Left lobe of liver (tissue), 2 donors: Measurements from ENCODE around the gene CDON. TPM values are rescaled to one million over a fixed set of nuclear protein-coding genes. Genes with fewer than 3 reads are reported as not detected.
A peak's percentile ranks its signal among the peaks of the same experiment; 100 is the strongest.
"Not testable (repeated sequence)": the region's sequence is repeated elsewhere in the genome, so short reads cannot be mapped to it uniquely, and the experiment has no call there.

ENCODE experiments used
- ATAC-seq: fragments of 200-7000 bp; cut with Tn5 transposase; one replicate; pipeline ENCODE4 v1.9.1; 2020; ENCODE audit warnings: mild to moderate bottlenecking, moderate library complexity
- DNase-seq: peaks from one replicate; pipeline ENCODE4 v3.0.0-alpha.2; 2020; ENCODE audit warnings: low spot score
- total RNA-seq: library from RNA; stranded (reverse); gene quantifications from one replicate; pipeline ENCODE4 v1.2.1, GENCODE V29; 2021
- donor health status: DM: no; HTN: no; CAD: no; lungs with moderate emphysema.
- donor health status: DM: no; HTN: yes; CAD: no.

The CDON gene
- total RNA-seq, 1 donor from 2014 or later = 5.3 TPM

DNA sequence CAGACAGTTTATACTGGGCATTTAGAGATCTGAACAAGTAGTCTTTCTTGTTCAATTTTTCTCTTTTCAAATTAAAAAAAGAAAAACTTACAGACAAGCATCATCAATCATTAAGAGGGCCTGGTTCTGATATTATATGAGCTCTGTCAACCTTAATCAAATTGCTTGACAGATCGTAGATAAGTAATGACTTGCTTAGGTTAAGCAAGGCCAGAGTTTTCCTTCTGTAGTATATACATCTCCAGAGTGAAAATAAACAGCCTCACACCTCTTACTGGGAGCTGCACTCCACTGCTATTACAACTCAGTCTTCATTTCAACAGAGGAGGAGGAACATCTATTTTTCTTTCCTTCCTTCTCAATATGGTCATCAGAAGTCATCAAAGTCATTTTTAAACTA, 13.5 kb downstream of the CDON start:
- no peak for ATAC-seq
- DNase-seq = no peak

DNA sequence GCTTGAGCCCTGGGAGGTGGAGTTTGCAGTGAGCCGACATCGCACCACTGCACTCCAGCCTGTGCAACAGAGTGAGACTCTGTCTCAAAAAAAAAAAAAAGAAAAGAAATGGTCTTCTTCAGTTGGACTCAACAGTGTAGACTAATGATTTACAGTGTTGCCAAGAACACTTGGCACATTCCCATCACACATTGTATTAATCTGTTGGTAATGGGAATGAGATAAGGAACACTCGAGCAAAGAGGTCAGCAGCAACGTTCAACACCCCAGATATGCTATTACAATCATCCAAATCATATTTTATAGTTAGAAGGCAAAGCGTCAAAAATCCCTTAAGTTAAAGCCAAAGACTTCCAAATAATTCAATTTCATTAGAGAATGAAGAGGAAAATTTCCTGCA, 14.5 kb downstream of the CDON start:
- DNase-seq (no peak), ATAC-seq (no peak)

DNA sequence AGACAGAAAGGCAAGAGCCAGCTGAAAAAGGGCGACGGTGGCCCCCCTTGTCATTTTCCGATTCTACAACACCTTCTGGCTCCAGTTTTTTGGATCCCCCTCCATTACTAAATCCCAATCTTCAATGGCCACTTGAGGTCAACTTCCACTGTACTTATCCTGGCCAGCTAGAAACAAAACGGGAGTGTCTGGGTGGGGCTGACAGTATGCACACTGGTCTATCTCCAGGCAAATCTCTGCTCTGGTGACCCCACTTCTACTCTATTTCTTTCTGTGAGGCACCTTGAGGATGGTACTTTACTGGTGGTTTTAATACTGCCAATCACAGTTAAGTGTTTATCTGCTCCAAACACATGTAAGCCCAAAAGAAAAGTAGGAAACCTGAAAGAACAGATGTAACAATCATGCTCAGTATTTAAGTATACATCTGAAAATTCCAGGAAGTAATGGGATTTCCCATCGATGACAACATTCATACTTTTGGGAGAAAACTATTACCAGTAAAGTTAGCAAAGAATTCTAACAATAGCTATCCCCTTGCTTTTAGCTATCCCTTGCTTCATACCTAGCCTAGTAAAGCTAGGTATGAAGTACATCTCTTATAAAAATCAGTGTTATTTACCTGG, 16.0 kb downstream of the CDON start:
- DNase-seq (no peak), ATAC-seq (no peak)

DNA sequence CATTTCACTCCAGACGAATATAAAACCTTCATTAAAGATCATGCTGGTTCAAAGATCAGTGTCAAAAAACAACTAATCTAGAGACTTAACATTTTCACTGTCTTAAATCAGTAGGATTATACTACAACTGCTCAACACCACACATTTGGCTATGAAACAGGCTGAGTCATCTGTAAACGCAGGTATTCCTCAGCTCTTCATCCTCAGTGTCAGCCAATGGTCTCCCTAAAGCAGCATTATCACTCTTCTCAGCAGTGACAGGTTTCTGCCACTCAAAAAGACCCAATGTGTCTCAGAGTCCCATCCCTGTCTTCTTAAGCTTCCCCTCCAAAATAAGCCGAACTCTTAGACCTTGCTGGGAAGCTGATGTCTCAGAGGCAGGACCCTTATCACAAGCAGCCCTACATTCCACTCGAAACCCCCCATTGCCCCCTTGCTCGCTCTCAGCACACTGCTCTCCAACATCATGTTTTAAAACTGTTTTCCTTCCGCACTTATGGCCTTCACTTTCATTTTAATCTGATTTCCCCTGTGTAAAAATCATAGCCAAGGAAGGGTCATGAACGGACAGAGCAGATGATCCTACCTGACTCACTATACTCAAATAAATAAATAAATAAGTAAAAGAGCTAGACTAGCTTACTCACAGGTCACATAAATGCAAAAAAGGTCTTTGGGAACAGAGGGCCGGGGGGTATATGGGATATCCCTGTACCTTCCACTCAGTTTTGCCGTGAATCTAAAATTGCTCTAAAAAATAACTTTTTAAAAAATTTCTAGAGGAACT, 23.0 kb downstream of the CDON start:
- DNase-seq (no peak), ATAC-seq (no peak)

DNA sequence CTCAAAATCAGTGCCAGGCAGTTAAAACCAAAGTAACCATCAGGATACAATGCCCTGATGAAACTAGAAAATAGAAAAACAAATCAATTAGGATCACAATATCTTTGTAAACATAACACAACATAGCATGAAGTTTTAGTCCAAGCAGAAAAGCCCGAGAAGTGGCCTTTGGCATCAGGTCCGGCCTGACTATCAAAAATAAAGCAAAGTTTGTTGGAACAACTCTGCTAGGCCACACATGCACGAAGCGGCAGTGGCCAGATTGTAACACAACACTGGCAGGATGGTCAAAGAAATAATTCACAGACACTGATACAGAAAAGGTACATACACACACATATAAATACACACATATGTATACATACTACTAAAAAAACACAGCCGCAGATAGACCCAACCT, 26.9 kb downstream of the CDON start:
- DNase-seq (no peak), ATAC-seq (peak; percentile 85)

DNA sequence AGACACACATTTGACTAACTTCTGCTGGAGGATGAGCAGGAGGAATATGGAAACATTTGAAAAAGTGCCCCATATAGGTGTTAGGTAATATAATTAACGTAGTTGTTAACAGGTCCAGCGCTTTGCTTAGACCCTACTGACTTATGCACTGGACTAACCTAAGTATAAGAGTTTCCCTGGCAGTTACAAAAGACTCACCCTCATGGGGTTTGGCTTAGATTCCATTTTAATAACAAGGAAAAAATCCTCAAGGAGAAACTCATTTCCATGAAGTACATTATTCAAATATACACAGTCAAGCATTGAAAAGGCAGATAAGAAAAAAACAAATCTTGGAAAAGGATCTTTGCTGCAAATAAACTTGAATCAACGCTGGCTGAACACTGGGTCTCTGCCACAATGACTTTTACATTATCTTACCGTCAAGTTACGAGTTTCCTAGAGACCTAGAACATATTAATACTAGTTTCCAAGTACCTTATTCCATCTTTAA, 27.7 kb downstream of the CDON start:
- ATAC-seq (no peak), DNase-seq (no peak)

DNA sequence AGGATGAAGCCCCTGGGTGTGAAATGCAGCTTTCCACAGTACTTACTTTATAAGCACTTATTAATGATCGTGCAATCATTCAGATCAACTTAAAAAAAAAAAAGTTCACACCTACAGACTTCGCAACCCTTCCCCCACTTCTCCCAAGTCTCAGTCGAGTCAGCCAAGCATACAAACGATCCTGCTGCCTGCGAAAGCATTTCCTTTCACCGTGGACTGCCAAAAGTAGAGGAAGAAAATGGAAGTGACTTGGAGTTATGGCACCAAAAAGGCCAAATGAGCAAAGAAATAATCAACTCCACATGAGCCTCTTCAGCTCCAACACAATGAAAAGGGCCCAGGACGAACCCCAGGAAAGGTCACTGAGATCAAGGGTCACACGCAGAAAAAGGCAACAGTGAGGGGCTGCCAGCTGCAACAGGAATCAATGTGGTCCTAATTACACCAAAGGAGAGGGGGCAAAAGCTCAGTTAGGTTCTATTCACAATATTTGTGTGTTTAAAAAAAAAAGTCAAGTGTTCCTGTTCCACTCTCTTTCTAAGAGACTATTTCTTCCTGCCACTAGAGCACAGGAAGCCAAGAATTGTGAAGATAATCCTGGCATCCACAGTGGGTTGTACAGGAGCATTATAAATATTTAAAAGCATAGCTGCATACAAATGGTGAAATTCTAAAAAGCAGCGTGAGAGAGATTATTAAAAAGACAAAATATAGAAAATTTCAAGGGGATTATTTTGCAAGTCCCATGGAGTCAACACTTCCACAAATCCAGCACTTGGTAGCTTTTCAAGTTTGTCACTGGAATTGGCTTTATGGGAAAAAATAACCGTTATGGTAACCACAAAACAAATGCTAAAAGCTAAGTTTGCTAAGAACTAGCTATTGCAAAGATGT, 28.4 kb downstream of the CDON start:
- ATAC-seq = no peak
- DNase-seq = no peak

DNA sequence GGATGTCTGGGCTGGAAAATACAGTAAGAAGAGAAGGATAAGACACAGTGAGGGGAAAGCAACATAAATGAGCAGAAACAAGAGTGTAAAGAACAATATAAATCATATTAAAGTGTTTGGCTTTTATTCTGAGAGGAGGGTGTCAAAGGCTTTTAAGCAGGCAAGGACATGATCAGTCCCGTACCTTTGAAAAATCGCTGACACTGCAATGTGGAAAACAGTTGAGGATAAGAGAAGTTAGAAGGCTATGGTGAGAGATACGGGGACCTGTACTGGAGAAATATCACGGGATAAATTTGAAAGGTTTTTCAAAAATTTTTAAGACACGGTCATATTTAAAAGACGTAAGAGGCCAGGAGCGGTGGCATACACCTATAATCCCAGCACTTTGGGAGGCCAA, 30.3 kb downstream of the CDON start:
- DNase-seq (no peak), ATAC-seq (no peak)

DNA sequence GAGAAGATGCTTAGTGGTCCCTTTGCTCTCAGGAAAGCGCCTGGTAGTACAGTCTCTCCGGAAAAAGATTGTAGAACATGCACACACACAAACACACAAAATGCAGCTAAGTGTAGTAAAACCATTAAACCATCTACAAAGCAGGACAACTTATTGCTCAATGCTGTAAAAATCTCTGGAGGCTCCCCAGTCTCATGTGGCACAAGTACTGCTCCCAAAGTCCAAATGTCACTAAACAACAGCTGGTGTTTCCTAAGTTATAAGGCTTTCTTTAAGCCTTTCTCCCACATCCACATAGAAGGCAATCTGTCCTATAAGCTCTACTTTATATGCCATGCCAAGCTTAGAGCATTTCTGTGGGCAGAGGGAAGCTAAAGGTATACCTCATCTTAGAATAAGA, 32.9 kb downstream of the CDON start:
- ATAC-seq (peak; percentile 84), DNase-seq (no peak)

DNA sequence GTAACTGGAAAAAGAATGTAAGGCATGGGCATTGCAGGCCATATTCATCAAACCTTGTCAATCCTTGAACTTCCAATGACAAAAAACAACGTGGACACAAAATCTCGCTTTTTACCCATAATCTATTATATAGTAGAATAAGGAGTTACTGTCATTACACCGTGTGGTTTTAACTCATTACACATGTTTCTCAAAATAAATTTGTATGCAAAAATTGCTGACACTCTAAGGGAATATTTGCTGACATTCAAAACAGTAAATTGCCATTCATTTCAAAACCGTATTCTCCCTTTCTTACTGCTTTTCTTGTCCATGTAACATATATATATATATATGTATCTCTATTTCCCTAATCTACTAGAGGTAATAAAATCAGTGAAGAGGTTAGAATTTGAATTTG, 33.4 kb downstream of the CDON start:
- DNase-seq = no peak

DNA sequence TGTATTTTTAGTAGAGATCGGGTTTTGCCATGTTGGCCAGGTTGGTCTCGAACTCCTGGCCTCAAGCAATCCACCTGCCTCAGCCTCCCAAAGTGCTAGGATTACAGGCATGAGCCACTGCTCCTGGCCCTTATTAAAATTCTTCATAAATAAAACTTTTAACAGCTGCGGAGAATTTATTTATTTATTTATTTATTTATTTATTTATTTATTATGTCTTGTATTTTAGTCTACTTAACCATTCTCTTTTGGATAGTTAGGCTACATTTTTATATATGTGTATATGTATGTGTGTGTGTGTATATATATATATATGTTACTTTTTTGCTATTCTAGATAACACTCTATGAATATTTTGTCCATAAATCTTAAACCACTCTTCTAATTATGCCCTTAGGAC, 34.1 kb downstream of the CDON start:
- ATAC-seq, DNase-seq: not testable (repeated sequence)

More for the DNA sequence above, 33.4 kb downstream of the CDON start:
- ATAC-seq = no peak

DNA sequence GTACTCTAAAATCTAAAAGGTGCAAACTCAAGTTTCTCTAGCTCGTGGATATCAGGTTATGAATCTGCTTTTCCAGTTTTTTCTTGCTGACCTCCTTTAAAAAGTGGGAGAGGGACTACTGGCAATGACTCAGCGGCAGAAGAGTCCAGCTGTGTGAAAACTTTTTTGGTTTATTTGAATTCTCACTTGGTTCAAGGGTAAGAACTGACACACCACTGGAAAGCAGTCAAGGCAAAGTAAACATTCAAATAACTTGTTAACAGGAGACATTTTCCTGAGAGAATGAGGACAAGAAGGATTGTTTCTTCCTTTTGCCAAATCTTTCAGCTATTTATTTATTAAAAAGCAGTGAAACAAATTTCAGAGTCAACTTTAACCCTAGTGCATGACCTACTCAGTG, 36.1 kb downstream of the CDON start:
- DNase-seq (no peak), ATAC-seq (peak; percentile 77)

DNA sequence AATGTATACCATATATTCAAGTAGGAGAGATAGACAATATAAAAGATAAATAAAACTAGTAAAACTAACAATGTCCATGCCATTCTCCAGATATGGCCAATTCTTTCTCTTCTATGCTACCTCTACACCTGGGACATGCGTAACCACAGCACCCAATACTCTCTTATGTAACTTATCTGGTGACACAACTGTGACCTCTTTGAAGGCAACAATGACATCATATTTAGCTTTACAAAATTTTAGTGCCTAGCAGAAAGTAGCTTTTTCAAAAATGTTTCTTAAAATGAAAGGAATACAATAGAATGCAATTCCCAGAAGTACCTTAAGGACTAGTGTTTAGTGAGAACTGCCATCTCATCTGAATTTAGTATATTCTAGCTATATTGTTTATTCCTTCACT, 36.8 kb downstream of the CDON start:
- no peak for ATAC-seq
- DNase-seq = no peak

DNA sequence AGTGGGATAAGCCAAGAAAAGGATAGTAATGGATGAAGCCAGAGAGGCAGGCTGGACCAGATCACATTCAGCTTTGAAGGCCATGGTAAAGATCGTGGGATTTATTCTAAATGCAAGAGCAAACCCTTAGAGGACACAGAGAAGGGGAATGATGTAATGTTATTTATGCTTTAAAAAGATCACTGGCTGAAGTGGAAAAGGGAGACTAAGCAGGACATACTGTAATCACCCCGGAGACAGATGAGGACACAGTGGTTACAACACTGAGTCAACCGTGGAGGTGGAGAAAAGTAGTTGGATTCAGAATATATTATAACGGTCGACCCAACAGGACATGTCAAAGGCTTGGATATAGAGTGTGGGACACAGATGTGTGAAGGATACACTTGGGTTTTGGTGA, 38.5 kb downstream of the CDON start:
- ATAC-seq = no peak
- DNase-seq = no peak

DNA sequence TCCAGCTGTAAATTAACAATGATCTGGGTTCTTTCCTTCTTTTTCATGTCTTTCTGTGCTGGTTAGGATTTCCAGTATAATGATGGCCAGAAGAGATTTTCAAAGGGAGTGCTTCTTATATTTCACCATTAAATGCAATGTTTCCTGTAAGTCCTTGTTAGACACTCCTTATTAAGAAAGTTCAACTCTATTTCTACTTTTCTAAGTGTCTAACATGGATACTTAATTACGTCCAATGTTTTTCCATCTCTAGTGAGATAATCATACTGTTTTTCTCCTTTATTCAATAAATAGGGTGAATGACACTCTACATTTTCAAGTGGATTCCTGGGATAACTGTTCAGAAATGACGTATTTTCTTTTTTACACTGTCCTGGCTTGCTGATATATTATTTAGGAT, 49.8 kb downstream of the CDON start:
- DNase-seq = no peak
- ATAC-seq = no peak

DNA sequence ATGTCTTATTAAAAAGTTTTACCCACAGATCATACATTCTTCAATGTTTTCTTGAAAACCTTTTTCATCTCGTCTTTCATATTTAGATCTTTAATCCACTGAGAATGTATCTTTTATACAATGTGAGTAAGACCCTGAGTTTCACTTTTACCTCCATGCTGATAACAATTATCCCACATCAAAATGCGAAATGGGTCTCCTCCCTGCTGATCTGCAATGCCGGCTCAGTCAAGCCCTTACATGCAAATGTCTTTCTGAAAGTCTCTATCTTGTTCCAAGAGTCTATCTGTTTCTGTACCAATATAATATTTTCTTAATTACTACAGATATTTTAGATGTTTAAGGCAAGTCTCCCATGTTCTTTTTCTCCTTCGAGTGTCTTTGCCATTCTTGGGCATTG, 50.9 kb downstream of the CDON start:
- ATAC-seq (no peak), DNase-seq (no peak)

DNA sequence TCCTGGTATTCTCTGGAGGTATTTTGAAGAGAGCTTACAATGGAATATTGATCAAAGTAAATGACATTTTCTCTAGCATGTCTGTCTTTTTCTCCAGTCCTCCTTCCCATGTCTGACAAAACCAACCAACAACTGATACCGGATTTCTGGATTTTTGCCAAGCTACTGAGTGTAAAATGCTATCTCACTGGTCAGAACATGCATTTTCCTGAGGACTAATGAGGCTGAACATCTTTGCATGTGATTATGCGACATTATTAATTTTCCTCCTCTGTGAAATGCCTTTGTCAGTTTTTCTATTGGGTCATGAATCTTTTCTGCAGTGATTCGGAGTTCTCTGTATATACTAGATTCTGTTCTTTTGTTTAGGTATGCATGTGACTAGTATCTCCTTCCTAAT, 51.4 kb downstream of the CDON start:
- ATAC-seq = no peak

DNA sequence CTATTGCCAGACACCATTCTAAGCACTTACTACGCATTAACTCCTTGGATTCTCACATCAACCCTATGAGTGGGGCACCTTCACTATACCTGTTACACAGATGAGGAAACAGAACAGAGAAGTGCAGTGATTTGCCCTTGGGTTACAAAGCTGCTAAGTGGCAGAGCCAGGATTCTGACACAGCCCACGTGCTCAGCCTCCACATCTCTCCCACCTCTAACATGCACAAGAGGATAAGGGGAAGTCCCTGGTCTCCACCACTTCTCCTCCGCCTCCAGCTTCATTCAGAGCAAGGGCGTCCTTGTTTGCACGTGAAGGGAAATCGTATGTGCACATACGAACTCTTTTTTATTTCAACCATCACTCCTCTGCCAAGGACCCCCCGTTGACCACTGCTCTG, 53.7 kb downstream of the CDON start:
- DNase-seq (no peak), ATAC-seq (no peak)

More for the DNA sequence above, 51.4 kb downstream of the CDON start:
- DNase-seq = no peak

DNA sequence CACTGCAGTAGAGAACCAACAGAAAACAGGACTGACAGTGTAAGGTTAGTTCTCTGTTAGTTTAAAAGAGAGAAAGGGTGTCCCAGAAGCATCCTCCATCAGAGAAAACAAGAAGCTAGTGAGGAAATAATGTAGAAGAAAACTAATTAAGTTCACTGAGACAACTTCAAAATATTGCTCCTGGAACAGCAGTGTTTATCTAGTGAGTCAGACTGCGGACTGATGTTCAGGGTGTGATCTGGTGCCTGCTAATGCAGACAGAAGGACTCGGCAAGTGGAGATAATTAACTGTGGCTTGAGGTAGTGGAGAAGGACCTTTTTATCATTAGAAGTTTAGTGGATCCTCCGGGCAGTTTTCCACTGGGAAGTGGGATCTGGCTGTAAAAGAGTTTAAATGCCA, 55.4 kb downstream of the CDON start:
- DNase-seq (no peak), ATAC-seq (no peak)

DNA sequence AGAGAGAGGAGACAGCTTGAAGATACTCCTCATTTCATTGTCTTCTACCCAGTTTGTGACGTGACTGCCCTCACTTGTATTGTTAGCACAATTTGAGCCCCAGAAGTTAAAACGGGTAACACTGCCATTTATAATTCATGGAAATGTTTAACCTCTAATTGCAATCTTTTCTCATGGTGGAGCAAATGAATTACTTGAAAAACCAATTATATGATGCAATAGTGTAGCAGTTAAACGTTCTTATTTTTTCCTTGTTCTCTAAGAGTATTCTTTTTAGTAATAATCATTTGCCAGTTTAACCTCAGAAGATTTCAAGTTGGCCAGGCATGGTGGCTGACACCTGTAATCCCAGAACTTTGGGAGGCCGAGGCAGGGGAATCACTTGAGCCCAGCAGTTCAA, 56.6 kb downstream of the CDON start:
- ATAC-seq (no peak), DNase-seq (no peak)

DNA sequence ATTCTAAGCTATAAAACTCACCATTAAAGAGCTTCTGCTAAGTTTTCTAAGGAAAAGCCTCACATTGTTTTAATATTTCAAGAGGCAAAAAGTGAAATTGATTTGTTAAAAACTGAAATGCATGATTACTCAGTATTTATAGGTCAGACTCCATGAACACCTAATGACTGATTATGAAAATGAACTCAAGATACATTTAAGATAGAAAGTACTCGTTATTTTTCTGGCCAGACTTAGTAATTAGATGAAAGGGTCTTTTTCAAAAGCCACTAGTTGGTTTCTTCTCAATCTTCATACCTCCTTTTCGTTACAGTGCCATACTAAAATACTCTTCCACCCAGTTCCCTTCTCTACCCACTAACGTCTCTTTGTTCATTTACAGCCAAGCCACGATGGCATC, 60.5 kb downstream of the CDON start:
- no peak for ATAC-seq
- DNase-seq = no peak
